Activated CD8-positive, alpha-beta T cell treated with anti-CD3 and anti-CD28 coated beads, Interleukin-2, amount 10 ng/mL, durations not matched to agents 7 days and 5 days (primary cell): ENCODE measurements around the gene RBM6. TPM values are rescaled to one million over a fixed set of nuclear protein-coding genes. Genes with fewer than 3 reads are reported as not detected.
"Not testable (repeated sequence)": the region's sequence is repeated elsewhere in the genome, so short reads cannot be mapped to it uniquely, and the experiment has no call there.

ENCODE experiments used
- ATAC-seq: fragments of 150-1000 bp; cut with Tn5 transposase; one replicate; pipeline ENCODE4 v1.10.0; 2021; ENCODE audit warnings: moderate library complexity
- CTCF ChIA-PET: fragments of 350-600 bp; sonication (Branson Sonifier 250); formaldehyde crosslinking; loops from one replicate; lab custom pipeline; 2021; ENCODE audit warnings: antibody characterized with exemption; lab: Charles Lee
- POLR2A ChIA-PET: fragments of 350-600 bp; sonication (Branson Sonifier 250); formaldehyde crosslinking; loops from one replicate; lab custom pipeline; 2021; ENCODE audit warnings: antibody characterized with exemption; lab: Charles Lee
- DNase-seq: peaks from one replicate; pipeline ENCODE4 v3.0.0-alpha.2; 2020
- H3K27ac Mint-ChIP-seq: one replicate; pipeline ENCODE4 v1.8.0; 2021; ENCODE audit warnings: mild to moderate bottlenecking, mixed read lengths
- H3K27me3 Mint-ChIP-seq: one replicate; pipeline ENCODE4 v1.8.0; 2021; ENCODE audit warnings: low read depth, mixed read lengths
- H3K36me3 Mint-ChIP-seq: one replicate; pipeline ENCODE4 v1.8.0; 2021; ENCODE audit warnings: low read depth, mixed read lengths
- H3K4me1 Mint-ChIP-seq: one replicate; pipeline ENCODE4 v1.8.0; 2021; ENCODE audit warnings: low read depth, mixed read lengths
- H3K4me3 Mint-ChIP-seq: one replicate; pipeline ENCODE4 v1.8.0; 2021; ENCODE audit warnings: mild to moderate bottlenecking, mixed read lengths
- H3K9me3 Mint-ChIP-seq: one replicate; pipeline ENCODE4 v1.8.0; 2022; ENCODE audit warnings: mixed read lengths; ENCODE audit not compliant: insufficient read depth
- total RNA-seq, 2 experiments: library from RNA; stranded (reverse); gene quantifications; one replicate each; pipeline ENCODE4 v1.2.3, GENCODE V29; 2021

Gene RBM6
- total RNA-seq, 2 experiments from 2014 or later = 104 to 112 TPM

DNA sequence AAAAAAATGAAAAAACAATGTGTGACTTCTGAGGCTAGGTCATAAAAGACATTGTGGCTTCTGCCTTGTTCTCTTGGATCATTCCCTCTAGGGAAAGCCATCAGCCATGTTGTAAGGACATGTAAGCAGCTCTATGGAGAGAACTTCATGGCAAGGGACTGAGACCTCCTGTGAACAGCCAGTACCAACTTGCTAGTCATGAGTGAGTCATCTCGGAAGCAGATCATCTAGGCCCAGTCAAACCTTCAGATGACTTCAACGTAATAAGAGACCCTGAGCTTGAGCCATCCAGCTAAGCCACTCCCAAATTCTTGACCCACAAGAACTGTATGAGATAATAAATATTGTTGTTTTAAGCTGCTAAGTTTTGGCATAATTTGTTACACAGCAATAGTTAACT, 15.3 kb upstream of the RBM6 start:
- no peak overlapping the region for H3K27ac Mint-ChIP-seq
- H3K27me3 Mint-ChIP-seq = no peaks in the 10 kb centered on the region
- H3K4me3 Mint-ChIP-seq = no peak overlapping the region
- CTCF ChIA-PET = interaction anchor here (1.5 kb wide), 1 partner anchor 8 kb away, joined by 4 read pairs; no protein-coding TSS in a partner anchor
- peaks cover 7% of the 10 kb centered on the region for H3K36me3 Mint-ChIP-seq
- no peaks in the 10 kb centered on the region for H3K9me3 Mint-ChIP-seq
- POLR2A ChIA-PET = interaction anchor here (0.6 to 1.7 kb wide), 2 partner anchors 16 to 69 kb away, joined by 3 to 6 read pairs; partner anchors contain the start of genes RBM6 and TRAIP
- H3K4me1 Mint-ChIP-seq = peaks cover 18% of the 10 kb centered on the region
- DNase-seq = no peak
- no peak for ATAC-seq

DNA sequence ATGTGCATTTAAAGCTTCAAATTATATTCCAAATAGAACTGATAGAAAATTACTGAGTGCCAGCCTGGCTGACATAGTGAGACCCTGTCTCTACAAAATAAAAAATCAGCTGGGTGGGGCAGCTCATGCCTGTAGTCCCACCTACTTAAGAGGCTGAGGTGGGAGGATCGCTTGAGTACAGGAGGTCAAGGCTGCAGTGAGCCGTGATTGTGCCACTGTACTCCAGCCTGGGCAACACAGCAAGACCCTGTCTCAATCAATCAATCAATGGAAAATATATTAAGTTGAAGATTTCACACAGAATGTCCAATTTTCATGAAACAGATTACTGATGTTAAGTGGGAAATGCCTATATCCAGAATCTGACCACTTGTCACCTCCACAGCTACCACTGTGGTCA, 14.5 kb upstream of the RBM6 start:
- no peak for DNase-seq
- Mint-ChIP-seq H3K27me3 (no peaks in the 10 kb centered on the region), H3K36me3 (peaks cover 7% of the 10 kb centered on the region), H3K27ac (no peak overlapping the region), H3K4me3 (no peak overlapping the region), H3K9me3 (no peaks in the 10 kb centered on the region), H3K4me1 (peaks cover 24% of the 10 kb centered on the region)
- ChIA-PET CTCF (interaction anchor here (1.5 kb wide), 1 partner anchor 9 kb away, joined by 4 read pairs; no protein-coding TSS in a partner anchor), POLR2A (interaction anchor here (1.7 kb wide), 1 partner anchor 15 kb away, joined by 6 read pairs; the partner anchor contains the start of gene RBM6)
- no peak for ATAC-seq

GRCh38 chr3:49926117-49926728, 13.7 kb upstream of the RBM6 start:
- no peak overlapping the region for H3K4me3 Mint-ChIP-seq

GRCh38 chr3:49927798-49928197, 12.2 kb upstream of the RBM6 start:
- DNase-seq (no peak), ATAC-seq (no peak)
- no peak overlapping the region for H3K27ac Mint-ChIP-seq
- peaks cover 26% of the 10 kb centered on the region for H3K4me1 Mint-ChIP-seq
- H3K27me3 Mint-ChIP-seq = no peaks in the 10 kb centered on the region
- peaks cover 7% of the 10 kb centered on the region for H3K36me3 Mint-ChIP-seq
- ChIA-PET CTCF (no interaction called here), POLR2A (no interaction called here)
- H3K9me3 Mint-ChIP-seq = no peaks in the 10 kb centered on the region
- H3K4me3 Mint-ChIP-seq = peak overlapping the region; percentile 80

More at GRCh38 chr3:49926117-49926728, 13.7 kb upstream of the RBM6 start:
- Mint-ChIP-seq H3K4me1 (peaks cover 26% of the 10 kb centered on the region), H3K27me3 (no peaks in the 10 kb centered on the region), H3K9me3 (no peaks in the 10 kb centered on the region), H3K27ac (peak overlapping the region; percentile 12), H3K36me3 (peaks cover 7% of the 10 kb centered on the region)
- no peak for DNase-seq
- ChIA-PET POLR2A (no interaction called here), CTCF (no interaction called here)
- ATAC-seq = no peak

- Mint-ChIP-seq H3K27ac (peak overlapping the region; percentile 25), H3K4me3 (peak overlapping the region; percentile 80)
Observed at GRCh38 chr3:49928481-49929017, 11.4 kb upstream of the RBM6 start.

GRCh38 chr3:49929291-49930167, 10.4 kb upstream of the RBM6 start, which contains the start of gene MON1A:
Gene MON1A (minus strand): TSS chr3:49929811. CDS start chr3:49913346, 16,465 bp downstream.
- ChIA-PET POLR2A (interaction anchor here (0.8 to 3.0 kb wide), 3 partner anchors 10 to 11 kb away, joined by 3 to 24 read pairs (median 4); partner anchors contain the start of gene RBM6), CTCF (interaction anchor here (0.8 to 3.1 kb wide), 5 partner anchors 10 to 23 kb away, joined by 3 to 19 read pairs (median 3); partner anchors contain the start of gene RBM6)
- peak; percentile 98 for ATAC-seq
- H3K27me3 Mint-ChIP-seq = no peaks in the 10 kb centered on the region
- peak within 1 kb of the TSS; percentile 81 for H3K27ac Mint-ChIP-seq
- H3K4me1 Mint-ChIP-seq = peaks cover 26% of the 10 kb centered on the region
- H3K36me3 Mint-ChIP-seq = peaks cover 4% of the 10 kb centered on the region
- DNase-seq = peak; percentile 89
- no peaks in the 10 kb centered on the region for H3K9me3 Mint-ChIP-seq
- H3K4me3 Mint-ChIP-seq = peak within 1 kb of the TSS; percentile 80

More at GRCh38 chr3:49928481-49929017, 11.4 kb upstream of the RBM6 start:
- Mint-ChIP-seq H3K9me3 (no peaks in the 10 kb centered on the region), H3K36me3 (peaks cover 7% of the 10 kb centered on the region), H3K4me1 (peaks cover 26% of the 10 kb centered on the region), H3K27me3 (no peaks in the 10 kb centered on the region)
- ATAC-seq = no peak
- no peak for DNase-seq
- ChIA-PET POLR2A (interaction anchor here (3.0 kb wide), 1 partner anchor 11 kb away, joined by 24 read pairs; the partner anchor contains the start of gene RBM6), CTCF (interaction anchor here (1.1 to 3.1 kb wide), 2 partner anchors 9 to 11 kb away, joined by 3 to 19 read pairs; partner anchors contain the start of gene RBM6)

DNA sequence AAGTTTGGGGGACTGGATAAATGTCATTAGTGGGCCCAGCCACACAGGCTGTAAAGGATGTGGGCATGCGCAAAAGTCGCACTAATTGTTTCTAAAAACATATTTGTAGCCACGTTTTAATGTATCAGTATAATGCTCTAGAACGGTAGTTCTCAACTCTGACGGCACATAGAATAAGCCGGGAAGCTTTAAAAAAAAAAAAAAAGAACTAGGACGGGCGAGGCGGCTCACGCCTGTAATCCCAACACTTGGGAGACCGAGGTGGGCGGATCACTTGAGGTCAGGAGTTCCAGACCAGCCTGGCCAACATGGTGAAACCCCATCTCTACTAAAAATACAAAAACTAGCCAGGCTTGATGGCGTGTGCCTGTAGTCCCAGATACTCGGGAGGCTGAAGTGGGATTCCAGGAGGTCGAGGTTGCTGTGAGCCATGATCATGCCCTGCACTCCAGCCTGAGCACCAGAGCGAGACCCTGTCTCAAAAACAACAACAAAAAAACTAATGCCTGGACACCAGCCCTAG, 9.7 kb upstream of the RBM6 start:
- Mint-ChIP-seq H3K36me3 (peaks cover 4% of the 10 kb centered on the region), H3K9me3 (no peaks in the 10 kb centered on the region), H3K27me3 (no peaks in the 10 kb centered on the region), H3K4me3 (peak overlapping the region; percentile 80), H3K27ac (peak overlapping the region; percentile 81), H3K4me1 (peaks cover 26% of the 10 kb centered on the region)
- DNase-seq (no peak), ATAC-seq (no peak)
- ChIA-PET CTCF (interaction anchor here (1.1 to 3.1 kb wide), 3 partner anchors 9 to 14 kb away, joined by 3 to 19 read pairs (median 3); partner anchors contain the start of gene RBM6), POLR2A (interaction anchor here (3.0 kb wide), 1 partner anchor 10 kb away, joined by 24 read pairs; the partner anchor contains the start of gene RBM6)

DNA sequence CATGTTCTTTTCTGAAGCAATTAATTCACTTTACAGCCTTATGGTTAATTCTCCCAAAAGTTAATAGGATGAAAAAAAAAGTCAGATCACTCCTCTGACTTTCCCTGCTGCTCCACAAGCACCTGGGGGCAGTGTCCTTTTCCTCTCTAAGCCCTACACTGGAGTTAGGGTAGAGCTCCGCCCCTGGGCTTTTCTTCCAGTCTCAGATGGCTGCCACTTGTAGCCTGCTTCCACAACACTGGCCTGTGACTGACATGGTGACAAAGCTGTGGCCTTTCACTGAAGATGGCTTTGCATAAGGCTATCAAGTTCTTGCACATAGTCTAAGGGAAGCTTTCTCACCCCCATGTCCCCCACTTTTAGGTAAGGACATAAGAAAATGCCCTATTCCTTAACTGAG, 9.0 kb upstream of the RBM6 start:
- ChIA-PET CTCF (interaction anchor here (0.7 to 3.1 kb wide), 2 partner anchors 9 to 24 kb away, joined by 3 to 19 read pairs; partner anchors contain the start of gene RBM6), POLR2A (interaction anchor here (3.0 kb wide), 1 partner anchor 9 kb away, joined by 24 read pairs; the partner anchor contains the start of gene RBM6)
- DNase-seq (no peak), ATAC-seq (no peak)
- Mint-ChIP-seq H3K27me3 (no peaks in the 10 kb centered on the region), H3K27ac (no peak overlapping the region), H3K36me3 (peaks cover 4% of the 10 kb centered on the region), H3K4me1 (peaks cover 24% of the 10 kb centered on the region), H3K9me3 (no peaks in the 10 kb centered on the region), H3K4me3 (no peak overlapping the region)

DNA sequence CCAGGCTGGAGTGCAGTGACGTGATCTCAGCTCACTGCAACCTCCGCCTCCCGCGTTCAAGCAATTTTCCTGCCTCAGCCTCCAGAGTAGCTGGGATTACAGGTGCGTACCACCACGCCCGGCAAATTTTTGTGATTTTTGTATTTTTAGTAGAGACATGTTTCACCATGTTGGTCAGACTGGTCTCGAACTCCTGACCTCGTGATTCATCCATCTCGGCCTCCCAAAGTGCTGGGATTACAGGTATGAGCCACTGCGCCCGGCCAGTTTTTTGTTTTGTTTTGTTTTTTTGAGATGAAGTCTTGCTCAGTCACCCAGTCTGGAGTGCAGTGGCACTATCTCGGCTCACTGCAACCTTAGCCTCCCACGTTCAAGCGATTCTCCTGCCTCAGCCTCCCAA, 7.7 kb upstream of the RBM6 start:
- H3K36me3 Mint-ChIP-seq, H3K4me3 Mint-ChIP-seq, ATAC-seq, H3K27me3 Mint-ChIP-seq, DNase-seq, H3K9me3 Mint-ChIP-seq, H3K27ac Mint-ChIP-seq, CTCF ChIA-PET: not testable (repeated sequence)
- peaks cover 23% of the 10 kb centered on the region for H3K4me1 Mint-ChIP-seq
- POLR2A ChIA-PET = interaction anchor here (0.7 kb wide), 1 partner anchor 37 kb away, joined by 3 read pairs; no protein-coding TSS in a partner anchor

- H3K27ac Mint-ChIP-seq = no peak overlapping the region
- peaks cover 6% of the 10 kb centered on the region for H3K36me3 Mint-ChIP-seq
- H3K27me3 Mint-ChIP-seq = no peaks in the 10 kb centered on the region
- peaks cover 15% of the 10 kb centered on the region for H3K4me1 Mint-ChIP-seq
- CTCF ChIA-PET = no interaction called here
- H3K9me3 Mint-ChIP-seq = no peaks in the 10 kb centered on the region
- H3K4me3 Mint-ChIP-seq = no peak overlapping the region
- POLR2A ChIA-PET = no interaction called here
- ATAC-seq (no peak), DNase-seq (no peak)
Observed at GRCh38 chr3:49937090-49937489, 2.9 kb upstream of the RBM6 start.
